GM21619 (cell line): ENCODE results near the gene PARN.
"Not testable (repeated sequence)": the region's sequence is repeated elsewhere in the genome, so short reads cannot be mapped to it uniquely, and the experiment has no call there.

Source experiments
- ATAC-seq: cut with Tn5 transposase; IDR thresholded peaks from one replicate; pipeline ENCODE4 v1.9.1; 2021; ENCODE audit not compliant: unreplicated experiment

Gene PARN

DNA sequence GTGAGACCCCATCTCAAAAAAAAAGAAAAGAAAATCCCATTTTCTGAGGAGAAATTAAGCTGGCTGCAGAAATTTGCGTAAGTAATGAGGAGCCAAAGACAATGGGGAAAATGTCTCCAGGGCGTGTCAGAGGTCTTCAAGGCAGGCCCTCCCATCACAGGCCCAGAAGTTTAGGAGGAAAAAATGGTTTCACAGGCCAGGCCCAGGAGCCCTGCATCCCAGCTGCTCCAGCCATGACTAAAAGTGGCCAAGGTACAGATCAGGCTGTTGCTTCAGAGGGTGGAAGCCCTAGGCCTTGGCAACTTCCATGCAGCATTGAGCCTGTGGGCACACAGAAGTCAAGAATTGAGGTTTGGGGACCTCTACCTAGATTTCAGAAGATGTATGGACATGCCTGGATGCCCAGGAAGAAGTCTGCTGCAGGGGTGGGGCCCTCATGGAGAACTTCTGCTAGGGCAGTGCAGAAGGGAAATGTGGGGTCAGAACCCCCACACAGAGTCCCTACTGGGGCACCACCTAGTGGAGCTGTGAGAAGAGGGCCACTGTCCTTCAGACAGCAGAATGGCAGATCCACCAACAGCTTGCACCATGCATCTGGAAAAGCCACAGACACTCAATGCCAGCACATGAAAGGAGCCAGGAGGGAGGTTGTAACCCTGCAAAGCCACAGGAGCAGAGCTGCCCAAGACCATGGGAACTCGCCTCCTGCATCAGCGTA, 55.2 kb downstream of the PARN start:
- not testable (repeated sequence) for ATAC-seq

DNA sequence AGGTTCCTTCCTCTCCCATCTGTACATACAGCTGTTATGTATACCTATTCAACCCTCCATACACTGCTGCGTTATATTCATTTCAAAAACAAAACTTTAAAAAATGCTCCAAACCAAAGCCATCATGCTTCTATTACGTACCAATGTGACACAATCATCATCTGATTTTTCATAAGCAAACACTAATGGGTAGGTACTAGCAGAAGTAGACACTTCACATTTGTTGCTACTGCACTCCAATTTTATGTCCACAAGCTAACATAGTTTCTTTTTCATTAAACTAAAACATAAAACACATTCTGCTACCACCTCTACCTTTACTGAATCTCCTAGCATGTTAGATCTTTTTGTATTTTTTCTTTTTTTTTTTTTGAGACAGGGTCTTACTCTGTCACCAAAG, 57.5 kb downstream of the PARN start:
- ATAC-seq, result no peak

DNA sequence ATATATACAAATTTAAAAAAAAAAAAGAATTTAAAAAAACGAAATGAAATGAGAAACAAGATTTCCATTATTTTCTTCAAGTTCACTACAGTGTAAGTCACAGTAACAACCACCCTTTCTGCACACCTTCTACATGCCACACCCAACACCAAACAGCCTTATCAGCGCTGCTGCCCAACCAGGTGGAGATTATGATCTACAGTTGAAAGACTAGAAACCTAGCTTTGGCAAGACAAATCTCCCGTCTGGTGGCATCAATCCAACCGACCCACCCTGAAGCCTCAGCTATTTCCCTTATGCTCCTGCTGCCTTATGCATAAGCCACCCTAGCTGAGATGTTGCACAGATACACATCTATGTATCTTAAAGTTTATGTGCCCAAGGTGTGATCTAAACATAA, 60.8 kb downstream of the PARN start:
- no peak for ATAC-seq

DNA sequence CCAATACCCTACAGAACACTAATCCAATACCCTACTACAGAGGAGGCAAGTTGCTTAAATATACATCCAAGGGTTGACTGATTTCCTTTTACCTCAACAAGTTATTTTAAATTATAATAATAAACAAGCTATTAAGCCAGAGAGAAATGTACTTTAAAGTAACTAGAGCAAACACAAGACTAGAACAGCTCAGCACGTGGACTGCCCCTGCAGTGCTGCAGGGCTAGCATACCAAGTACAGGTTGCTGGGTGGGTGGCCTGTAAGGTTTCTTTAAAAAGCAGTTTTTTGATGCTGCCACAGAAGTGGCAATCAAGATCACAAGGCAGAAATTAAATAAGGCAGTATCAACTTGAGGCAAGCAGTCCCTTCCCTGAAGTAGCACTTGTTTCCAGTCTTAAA, 63.5 kb downstream of the PARN start:
- no peak for ATAC-seq

DNA sequence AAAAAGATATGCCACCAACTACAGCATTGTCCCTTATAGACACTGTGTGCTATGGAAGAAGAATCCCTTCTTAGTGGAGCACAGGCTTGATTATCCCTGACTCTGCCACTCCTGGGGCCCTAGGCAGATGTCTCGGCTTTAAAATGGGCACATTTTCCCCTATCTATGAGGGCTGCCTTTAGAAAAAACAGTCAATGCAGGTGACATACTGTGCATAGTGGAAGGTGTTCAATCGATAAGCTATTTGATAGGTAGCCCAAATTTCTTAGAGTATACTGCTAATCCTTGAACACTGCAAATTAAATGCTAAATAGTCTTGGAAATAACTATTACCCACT, 64.4 kb downstream of the PARN start:
- no peak for ATAC-seq

DNA sequence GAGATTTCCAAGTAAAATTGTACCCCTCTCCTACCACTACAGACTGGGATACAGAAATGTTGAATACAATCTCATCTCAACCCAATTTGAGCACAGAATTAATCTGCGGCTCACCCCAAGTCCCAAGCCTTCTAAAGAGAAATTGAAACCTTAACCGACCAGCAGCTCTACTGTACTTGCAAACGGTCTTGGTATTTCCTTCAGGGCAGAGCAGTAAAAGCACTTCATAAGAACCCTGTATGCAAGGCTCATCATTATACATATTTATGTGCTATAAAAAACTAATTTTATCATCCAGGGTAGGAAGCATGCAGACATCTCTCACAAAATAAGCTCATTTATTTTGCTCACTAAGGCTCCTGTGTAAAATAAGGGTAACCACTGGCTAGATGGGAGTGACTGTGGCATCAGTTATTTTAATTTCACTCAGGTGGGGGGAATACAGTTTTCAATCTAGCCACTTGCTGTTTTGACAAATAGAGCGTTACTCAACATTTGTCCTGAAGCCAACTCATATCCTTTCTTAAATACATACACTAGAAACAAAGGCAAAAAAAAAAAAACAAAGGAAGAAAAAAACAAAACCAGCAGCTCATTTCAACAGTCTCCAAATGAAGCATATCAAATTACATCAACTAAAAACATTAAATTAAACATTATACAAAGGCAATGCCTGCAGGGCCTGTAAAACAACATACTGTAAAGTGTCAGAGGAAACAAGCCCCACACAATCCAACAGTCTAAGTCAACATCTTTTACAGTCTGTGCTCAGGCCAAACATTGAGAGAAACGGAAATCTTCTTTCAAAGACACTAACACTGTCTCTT, 65.0 kb downstream of the PARN start:
- no peak for ATAC-seq

DNA sequence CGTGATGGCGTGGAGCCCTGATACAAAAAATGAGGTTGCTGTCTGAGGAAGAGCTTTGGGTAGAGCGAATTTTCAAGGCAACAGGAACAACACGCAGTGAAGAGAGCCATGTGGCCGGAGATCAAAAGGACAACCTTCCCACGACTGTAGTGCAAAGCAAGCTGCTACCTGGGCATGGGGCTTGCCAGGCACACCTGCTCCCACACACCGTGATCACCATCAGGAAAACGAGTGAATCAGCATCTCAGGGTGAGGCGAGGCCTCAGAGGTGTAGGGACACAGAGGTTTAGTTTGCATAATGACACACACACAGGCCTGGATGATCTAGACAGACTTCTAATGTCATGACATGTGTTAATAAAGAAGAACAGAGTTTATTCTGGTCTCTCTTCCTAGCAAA, 65.7 kb downstream of the PARN start:
- no peak for ATAC-seq

DNA sequence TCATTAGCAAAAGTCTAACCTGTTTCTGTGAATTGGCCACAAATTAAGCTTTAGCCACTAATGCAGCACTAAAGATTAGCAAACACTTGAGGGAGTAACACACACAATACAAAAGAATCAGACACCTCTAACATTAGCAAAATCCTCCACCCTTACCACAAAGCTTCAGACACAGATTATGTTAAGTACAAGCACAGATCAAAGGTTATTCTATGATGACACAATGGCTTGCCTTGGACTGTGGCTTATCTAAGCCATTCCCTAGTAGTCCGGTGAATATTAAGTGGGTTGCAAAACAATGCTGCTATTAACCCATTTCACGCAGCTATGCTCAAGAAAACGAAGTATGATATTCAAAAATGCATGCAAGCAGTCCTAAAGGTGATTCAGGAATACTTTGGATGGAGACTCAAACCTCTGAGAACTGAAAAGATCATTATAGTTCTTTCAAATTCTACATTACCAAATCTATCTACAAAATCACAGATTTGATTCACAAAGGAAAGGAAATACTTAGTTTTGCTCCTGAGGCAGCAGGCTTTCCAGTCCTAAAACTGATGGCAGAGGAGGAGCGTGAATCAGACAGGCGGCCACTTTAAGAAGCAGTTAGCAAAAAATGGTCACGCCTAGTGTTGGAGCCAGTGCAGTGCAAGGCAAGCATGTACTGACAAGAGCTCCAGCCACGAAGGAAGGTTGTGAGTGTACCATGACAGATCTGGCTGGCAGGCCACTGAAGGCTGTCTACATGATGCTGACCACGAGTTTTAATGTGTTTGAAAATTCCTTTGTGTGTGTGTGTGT, 67.2 kb downstream of the PARN start:
- ATAC-seq, result no peak

DNA sequence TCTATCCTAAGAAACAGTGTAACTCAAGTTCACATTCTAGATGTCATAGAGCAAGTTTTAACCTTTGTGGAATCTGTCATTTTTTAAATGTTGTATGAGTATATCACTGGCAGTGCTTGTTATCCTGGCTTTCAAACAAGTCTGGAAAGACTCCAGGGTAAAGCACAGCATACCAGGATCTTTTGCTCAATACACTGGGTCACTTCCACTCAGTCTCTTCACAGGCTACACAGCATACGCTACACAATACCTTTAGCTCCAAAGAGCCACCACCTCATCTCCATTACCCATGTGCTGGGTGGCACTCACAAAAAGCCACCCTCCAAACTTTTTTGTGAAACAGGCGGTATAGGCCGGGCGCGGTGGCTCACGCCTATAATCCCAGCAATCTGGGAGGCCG, 69.5 kb downstream of the PARN start:
- no peak for ATAC-seq

DNA sequence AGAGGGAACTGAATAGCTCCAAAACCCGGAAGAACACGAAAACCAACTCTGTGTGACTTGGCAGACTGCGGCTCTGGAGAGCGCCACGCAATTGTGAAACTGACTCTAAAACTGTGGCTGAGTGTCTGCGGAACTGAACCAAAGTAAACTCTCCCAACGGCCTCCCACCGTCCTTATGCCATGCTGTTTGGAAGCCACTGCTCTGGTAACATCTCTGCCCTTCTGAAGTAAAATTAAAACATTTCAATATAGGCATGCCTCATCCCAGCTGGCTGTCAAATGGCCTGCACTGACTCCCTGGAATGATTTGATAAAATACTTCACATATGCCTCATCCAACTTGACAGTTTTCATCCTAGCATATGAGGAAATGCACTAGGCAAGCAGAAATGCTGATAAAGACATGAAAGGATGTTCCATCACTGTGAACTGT, 70.2 kb downstream of the PARN start:
- ATAC-seq, result no peak

DNA sequence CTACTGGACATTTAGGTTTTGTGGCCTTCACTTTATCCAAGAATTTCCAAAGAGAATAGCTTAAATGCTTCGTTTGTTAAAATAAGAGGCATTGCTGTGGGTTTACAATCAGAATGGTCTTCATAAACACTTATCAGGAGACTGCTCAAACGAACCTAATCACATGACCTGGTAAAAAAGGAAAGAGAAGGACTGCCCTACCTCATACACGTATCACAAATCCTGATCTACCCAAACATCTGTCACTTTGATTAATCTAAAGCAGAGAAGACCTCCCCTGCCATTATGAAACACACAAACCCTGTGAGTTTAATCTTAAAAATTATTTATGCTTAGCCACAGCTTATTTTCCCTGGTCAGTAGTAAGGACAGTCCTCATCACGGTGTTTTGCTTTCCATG, 76.6 kb downstream of the PARN start:
- no peak for ATAC-seq

DNA sequence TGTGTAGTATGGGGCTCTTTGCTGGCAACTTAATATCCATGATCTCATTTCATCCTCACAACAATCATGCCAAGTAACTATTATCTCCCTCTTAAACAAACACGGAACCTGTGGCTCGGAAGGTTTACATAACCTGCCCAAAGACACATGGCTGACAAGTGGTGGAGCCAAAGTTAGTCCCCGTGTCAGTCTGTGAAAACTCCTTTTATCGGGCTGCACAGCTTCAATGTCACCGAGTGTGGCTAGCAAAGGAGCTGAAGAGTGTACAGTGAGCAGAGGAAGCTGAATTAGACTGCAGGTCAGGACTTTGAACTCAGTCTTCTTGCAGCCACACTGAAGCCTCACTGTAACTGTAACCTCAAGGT, 80.3 kb downstream of the PARN start:
- ATAC-seq, result no peak

DNA sequence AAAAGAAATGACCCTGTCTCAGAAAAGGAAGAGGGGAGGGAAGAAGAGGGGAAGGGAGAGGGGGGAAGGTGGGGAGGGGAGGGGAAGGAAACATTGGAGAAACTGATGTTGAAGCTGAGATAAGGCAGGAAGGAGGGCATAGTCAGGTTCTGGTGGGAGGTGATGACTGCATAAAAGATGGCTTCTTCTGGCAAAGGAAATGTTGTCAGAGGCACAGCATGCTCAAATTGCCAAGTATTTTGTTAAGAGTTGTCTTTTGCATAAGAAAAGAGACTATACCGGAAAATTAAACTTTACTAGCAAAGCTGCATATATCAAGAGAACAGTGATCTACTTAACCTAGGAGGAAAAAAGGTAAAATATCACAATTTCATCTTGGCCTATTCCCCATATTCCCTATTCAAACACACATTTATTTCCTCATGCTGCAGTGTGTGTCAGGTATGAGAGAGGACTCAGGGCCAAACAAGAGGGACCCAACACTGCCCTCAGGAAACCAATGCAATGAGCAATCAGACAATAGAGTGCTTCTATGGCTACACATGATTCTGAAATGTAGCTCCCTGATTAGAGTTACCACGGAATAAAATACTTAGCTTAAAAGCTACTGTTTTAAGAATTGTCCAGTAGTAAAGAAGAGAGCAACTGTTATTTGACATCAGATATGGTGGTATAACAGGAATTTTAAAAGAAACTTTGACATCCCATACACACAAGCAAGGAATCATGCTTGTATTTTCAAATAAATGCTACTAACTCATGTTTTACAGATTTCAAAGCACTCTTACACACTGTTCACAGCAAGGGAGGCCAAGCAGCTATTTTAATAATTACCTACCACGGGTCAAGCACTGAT, 80.9 kb downstream of the PARN start:
- no peak for ATAC-seq

DNA sequence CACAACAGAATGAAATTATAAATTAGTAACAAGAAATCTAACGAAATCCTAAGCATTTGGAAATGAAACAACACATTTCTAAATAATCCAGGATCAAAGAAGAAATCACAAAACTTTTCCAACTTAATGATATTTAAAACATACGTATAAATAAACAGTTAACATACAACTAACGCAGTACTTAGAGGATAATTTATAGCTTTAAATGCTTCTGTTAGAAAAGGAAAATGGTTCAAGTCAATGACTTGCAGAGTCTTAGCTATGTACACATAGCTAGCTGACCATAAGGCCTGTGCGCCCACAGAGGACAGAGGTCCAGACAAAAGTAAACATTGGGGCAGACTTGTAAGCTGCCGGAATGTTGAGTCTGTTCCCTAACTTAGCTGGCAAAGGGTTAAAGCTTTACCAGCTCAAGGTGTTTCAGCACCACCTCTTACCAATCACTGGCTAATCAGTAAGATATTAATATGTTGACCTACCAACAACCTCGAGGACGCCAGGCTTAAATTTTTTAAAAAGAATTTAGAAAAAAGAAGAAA, 84.6 kb downstream of the PARN start:
- no peak for ATAC-seq

DNA sequence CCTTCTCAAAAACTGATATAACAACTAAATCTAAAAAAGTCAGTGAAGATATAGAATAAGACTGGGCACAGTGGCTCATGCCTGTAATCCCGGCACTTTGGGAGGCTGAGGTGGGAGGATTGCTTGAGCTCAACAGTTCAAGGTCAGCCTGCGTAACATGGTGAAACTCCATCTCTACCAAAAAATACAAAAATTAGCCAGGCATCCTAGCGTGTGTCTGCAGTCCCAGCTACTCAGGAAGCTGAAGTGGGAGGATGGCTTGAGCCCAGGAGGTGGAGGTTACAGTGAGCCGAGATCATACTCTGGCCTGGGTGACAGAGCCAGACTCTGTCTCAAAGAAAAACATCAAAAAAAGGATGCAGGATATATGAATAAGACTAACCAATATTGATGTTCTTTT, 85.2 kb downstream of the PARN start:
- not testable (repeated sequence) for ATAC-seq

DNA sequence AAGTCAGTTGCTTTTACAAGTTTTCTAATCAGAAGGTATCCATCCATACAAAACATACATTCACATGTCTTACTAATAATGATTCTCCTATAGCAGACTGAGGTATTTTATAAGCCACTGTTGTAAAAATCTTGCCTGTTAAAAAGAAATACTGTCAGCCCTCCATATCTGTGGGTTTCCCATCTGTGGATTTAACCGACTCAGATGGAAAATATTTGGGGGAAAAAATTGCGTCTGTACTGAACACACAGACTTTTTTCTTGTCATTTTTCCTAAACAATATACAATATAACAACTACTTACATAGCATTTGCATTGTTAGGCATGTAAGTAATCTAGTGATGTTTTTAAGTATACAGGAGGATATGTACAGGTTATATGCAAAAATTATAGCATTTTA, 90.4 kb downstream of the PARN start:
- ATAC-seq, result no peak

DNA sequence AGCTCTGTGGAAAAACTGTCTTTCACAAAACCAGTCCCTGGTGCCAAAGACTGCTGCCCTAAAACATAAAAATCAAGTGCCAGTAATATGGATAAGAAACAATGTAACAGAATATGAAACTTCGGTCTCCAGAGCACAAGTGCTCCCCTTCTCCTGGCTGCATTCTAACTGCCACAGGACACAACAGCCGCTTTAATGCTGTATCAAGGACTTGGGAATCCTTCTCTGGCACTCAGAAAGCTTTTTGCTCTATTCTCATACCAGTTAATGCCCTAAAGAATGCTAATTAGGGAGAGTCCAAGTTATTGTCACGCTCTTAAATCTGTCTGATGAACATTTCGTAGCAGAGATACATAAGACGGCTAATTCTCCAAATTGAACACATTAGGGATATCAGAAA, 90.9 kb downstream of the PARN start:
- no peak for ATAC-seq

DNA sequence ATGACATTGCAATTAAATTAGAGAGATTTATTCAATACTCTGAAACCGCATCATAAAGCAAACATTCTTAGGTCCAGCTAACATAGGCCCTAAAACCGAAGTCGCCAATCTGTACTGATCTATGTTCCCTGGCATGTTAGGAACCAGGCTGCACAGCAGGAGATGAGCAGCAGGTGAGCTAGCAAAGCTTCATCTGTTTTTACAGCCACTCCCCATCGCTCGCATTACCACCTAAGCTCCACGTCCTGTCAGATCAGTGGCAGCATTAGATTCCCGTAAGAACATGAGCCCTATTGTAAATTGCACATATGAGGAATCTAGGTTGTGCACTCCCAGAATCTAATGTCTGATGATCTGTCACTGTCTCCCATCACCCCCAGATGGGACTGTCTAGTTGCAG, 91.5 kb downstream of the PARN start:
- ATAC-seq, result no peak

DNA sequence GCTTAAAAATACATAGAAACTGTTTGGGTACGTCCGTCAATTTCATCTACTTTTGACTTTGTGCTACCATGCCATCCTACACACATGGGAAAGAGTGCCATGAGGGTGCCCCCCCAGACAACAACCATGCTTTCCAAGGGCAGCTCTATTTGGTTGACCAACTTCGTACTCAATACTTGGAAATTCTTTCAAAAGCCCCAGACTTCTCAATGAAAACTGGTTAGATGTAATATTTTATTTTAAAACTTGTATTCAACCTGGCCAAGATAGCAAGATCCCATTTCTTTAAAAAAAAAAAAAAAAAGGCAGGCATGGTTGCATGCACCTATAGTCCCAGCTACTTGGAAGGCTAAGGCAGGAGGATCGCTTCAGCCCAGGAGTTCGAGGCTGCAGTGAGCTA, 98.4 kb downstream of the PARN start:
- ATAC-seq, result no peak

DNA sequence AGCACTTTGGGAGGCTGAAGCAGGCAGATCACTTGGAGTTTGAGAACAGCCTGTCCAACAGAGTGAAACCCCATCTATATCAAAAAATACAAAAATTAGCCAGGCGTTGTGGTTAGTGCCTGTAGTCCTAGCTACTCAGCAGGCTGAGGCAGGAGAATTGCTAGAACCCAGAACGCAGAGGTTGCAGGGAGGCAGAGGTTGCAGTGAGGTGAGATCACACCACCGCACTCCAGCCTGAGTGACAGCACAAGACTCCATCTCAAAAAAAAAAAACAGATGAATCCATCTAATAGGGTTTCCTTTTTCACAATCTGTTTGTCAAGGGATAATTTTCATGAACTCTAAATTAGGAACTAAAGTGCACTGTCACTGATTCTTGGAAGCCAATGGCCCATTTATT, 99.0 kb downstream of the PARN start:
- ATAC-seq, result no peak

DNA sequence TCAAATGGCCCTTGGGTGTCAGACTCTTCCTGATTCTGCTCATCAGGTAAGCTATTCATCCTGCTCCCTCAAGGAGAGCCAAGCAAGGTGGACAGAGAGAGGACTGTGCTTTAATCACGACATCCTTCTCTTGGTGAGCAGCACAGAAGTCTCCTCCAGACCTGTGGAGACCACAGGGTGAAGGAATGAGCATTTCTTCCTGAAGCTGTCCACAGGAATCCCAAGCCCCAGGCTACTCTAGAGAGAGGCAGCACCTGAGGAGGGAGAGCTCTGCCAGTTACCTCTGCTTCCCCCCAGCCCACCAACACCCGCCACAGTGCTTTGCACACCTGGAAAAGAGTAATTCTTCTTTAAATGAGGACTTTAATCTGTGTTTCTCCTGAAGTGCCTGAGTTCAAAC, 100.0 kb downstream of the PARN start:
- ATAC-seq, result no peak
